Liver (tissue), 9 donors: ENCODE results near the gene NPY4R. TPM values are rescaled to one million over a fixed set of nuclear protein-coding genes. Genes with fewer than 3 reads are reported as not detected.
"Not testable (repeated sequence)": the region's sequence is repeated elsewhere in the genome, so short reads cannot be mapped to it uniquely, and the experiment has no call there.

ENCODE experiments used
- DNase-seq: peaks from one replicate; pipeline ENCODE4 v3.0.0-alpha.2; 2017; ENCODE audit warnings: low spot score
- H3K27ac ChIP-seq, 2 donors: one replicate each; pipeline ENCODE4 v1.7.0; 2013; ENCODE audit warnings: inconsistent platforms in 2 of 2, low read length in 2 of 2, control low read depth in 1 of 2, low read depth in 1 of 2, mild to moderate bottlenecking in 1 of 2
- H3K27me3 ChIP-seq, 4 donors: one replicate each; pipeline versions ENCODE4 v1.6.1 to v1.7.0; 2013; ENCODE audit warnings: low read length in 3 of 4, inconsistent platforms in 1 of 4, mild to moderate bottlenecking in 1 of 4, moderate library complexity in 1 of 4; ENCODE audit not compliant: control insufficient read depth in 4 of 4, insufficient read depth in 4 of 4
- H3K36me3 ChIP-seq, 4 donors: one replicate each; pipeline versions ENCODE4 v1.6.1 to v1.7.0; 2013; ENCODE audit warnings: low read length in 3 of 4, mild to moderate bottlenecking in 3 of 4, low read depth in 1 of 4, moderate library complexity in 1 of 4; ENCODE audit not compliant: control insufficient read depth in 4 of 4, insufficient read depth in 3 of 4
- H3K4me1 ChIP-seq, 4 donors: one replicate each; pipeline versions ENCODE4 v1.6.1 to v1.7.0; 2013; ENCODE audit warnings: low read length in 3 of 4, mild to moderate bottlenecking in 3 of 4, moderate library complexity in 1 of 4; ENCODE audit not compliant: control insufficient read depth in 4 of 4, insufficient read depth in 4 of 4
- H3K4me3 ChIP-seq, 3 donors: one replicate each; pipeline versions ENCODE4 v1.6.1 to v1.7.0; 2013; ENCODE audit warnings: low read length in 3 of 3, control low read depth in 1 of 3, low read depth in 1 of 3, mild to moderate bottlenecking in 1 of 3
- H3K9ac ChIP-seq, 2 donors: one replicate each; pipeline ENCODE4 v1.7.0; 2013; ENCODE audit warnings: low read length in 2 of 2, mild to moderate bottlenecking in 2 of 2, moderate library complexity in 2 of 2, control low read depth in 1 of 2, low read depth in 1 of 2
- H3K9me3 ChIP-seq, 4 donors: one replicate each; pipeline versions ENCODE4 v1.6.1 to v1.7.0; 2013; ENCODE audit warnings: low read length in 3 of 4; ENCODE audit not compliant: control insufficient read depth in 4 of 4
- EGR1 ChIP-seq, 2 donors: IDR thresholded peaks; 2 replicates each; pipeline ENCODE4 v1.6.1; 2016 to 2018; ENCODE audit warnings: antibody characterized with exemption in 2 of 2, low read depth in 2 of 2
- HNF4G ChIP-seq: IDR thresholded peaks from 2 replicates; pipeline ENCODE4 v1.6.1; 2016; ENCODE audit warnings: antibody characterized with exemption
- JUND ChIP-seq, 2 donors: IDR thresholded peaks; 2 replicates each; pipeline ENCODE4 v1.6.1; 2016; ENCODE audit warnings: antibody characterized with exemption in 2 of 2
- NR2F2 ChIP-seq: IDR thresholded peaks from 2 replicates; pipeline ENCODE4 v1.6.1; 2016; ENCODE audit warnings: antibody characterized with exemption
- RAD21 ChIP-seq, 2 donors: IDR thresholded peaks; 2 replicates each; pipeline ENCODE4 v1.6.1; 2016; ENCODE audit warnings: antibody characterized with exemption in 2 of 2, mild to moderate bottlenecking in 2 of 2
- RXRA ChIP-seq, 2 donors: IDR thresholded peaks; 2 replicates each; pipeline ENCODE4 v1.6.1; 2017 to 2018; ENCODE audit warnings: antibody characterized with exemption in 2 of 2, mild to moderate bottlenecking in 1 of 2
- SP1 ChIP-seq: IDR thresholded peaks from 2 replicates; pipeline ENCODE4 v1.6.1; 2018; ENCODE audit warnings: antibody characterized with exemption, mild to moderate bottlenecking
- TAF1 ChIP-seq: conservative IDR thresholded peaks from 2 replicates; pipeline ENCODE4 v1.6.1; 2016; ENCODE audit warnings: antibody characterized with exemption, mild to moderate bottlenecking
- YY1 ChIP-seq: IDR thresholded peaks from 2 replicates; pipeline ENCODE4 v1.6.1; 2016; ENCODE audit warnings: antibody characterized with exemption, mild to moderate bottlenecking
- WGBS: extraction: QIAGEN DNeasy Blood & Tissue Kit; methylation state at CpG from one replicate; pipeline ENCODE4 v1.1.7; 2013; 5-methylcytosine and 5-hydroxymethylcytosine counted together
- polyA plus RNA-seq, 2 donors: library from polyadenylated mRNA; stranded (reverse) in 1 of 2; unstranded in 1 of 2; fragments of 200-250 nt in 1 of 2; fragments of >200 nt in 1 of 2; fragmentation: Nextera tagmentation in 1 of 2; extraction: Ambion mirVana in 1 of 2; gene quantifications; one replicate each; pipeline versions ENCODE4 v1.2.1 to v1.2.3, GENCODE V29; 2013 to 2015
- total RNA-seq, 2 donors: library from RNA; depleted of rRNA; stranded (reverse); fragments of >200 nt; gene quantifications; one replicate each; pipeline ENCODE4 v1.2.3, GENCODE V29; 2014
- TF ChIP-seq, protein P1 (sequence below): IDR thresholded peaks from 2 replicates; pipeline ENCODE4 v1.6.1; 2016; ENCODE audit warnings: antibody characterized with exemption
- TF ChIP-seq, protein P2 (sequence below): IDR thresholded peaks from 2 replicates; pipeline ENCODE4 v1.6.1; 2016; ENCODE audit warnings: antibody characterized with exemption
- TF ChIP-seq, protein P3 (sequence below): IDR thresholded peaks from 2 replicates; pipeline ENCODE4 v1.6.1; 2016; ENCODE audit warnings: antibody characterized with exemption, mild to moderate bottlenecking
- donor health status: healthy.
- donor health status: healthy.
- donor health status: healthy.
- donor health status: healthy.
- donor health status: healthy.

The NPY4R gene, protein sequence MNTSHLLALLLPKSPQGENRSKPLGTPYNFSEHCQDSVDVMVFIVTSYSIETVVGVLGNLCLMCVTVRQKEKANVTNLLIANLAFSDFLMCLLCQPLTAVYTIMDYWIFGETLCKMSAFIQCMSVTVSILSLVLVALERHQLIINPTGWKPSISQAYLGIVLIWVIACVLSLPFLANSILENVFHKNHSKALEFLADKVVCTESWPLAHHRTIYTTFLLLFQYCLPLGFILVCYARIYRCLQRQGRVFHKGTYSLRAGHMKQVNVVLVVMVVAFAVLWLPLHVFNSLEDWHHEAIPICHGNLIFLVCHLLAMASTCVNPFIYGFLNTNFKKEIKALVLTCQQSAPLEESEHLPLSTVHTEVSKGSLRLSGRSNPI
- total RNA-seq (not detected), polyA plus RNA-seq (not detected)

DNA sequence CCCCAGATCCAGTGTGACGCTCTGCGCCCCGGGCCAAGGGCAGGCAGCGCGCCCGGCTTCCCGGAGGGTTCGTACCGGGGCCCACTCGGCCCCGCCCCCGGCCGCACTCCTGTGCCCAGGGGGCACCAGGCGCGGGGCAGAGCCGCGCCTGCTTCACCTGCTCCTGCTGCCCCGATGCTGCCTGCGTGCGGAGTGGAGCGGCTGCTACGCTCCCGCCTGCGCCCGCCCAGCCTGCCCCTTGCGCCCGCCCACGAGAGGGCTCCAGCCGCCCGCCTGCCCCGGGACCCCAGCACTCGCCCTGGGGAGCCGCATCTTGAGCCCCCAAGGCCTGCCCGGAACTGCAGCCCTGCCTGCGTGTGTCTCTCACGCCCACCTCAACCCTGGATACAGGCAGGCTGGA is at the start of gene NPY4R:
NPY4R (minus strand) TSS at position 194 of the 400 bp plus-strand sequence. CDS start 3,323 bp downstream, outside the sequence.
- not testable (repeated sequence) for H3K27me3 ChIP-seq, H3K9me3 ChIP-seq, DNase-seq, H3K36me3 ChIP-seq, H3K4me1 ChIP-seq, H3K9ac ChIP-seq, H3K4me3 ChIP-seq, H3K27ac ChIP-seq
- 12% methylated on average over 19 of the region's 36 CpGs for WGBS

DNA sequence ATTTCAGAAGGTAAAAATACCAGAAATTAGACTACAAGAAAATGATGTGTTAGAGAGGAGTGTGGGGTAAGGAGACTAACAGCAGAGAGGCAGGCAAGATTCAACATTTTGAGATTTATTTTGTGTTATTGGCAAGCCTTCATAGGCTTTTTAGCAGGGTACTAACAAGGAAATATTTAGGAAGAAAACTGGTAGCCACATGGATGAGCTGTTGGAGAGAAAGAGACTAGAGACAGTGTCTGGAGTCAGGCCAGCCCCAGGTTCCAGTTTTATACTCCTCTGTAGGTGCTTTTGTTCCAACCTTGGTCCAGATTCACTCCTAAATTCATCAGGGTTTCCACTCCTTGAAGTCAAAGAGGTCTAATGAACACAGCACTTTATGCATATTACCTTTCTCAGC is 49.6 kb upstream of the NPY4R start:
- H3K9me3 ChIP-seq = no peaks in the 10 kb centered on the region
- H3K27me3 ChIP-seq = no peaks in the 10 kb centered on the region
- TF ChIP-seq HNF4G = no peak
- no peak for TF ChIP-seq RXRA (IDR thresholded peaks at IDR 0.05)
- TF ChIP-seq SP1 = no peak
- no peak for TF ChIP-seq EGR1 (IDR thresholded peaks at IDR 0.05; ENCODE audit: low read depth in 2 of 2)
- TF ChIP-seq TAF1 = no peak
- no peaks in the 10 kb centered on the region for H3K36me3 ChIP-seq
- H3K4me1 ChIP-seq = no peaks in the 10 kb centered on the region
- DNase-seq = no peak
- H3K27ac ChIP-seq = no peak overlapping the region
- H3K4me3 ChIP-seq = no peak overlapping the region
- no peak overlapping the region for H3K9ac ChIP-seq

DNA sequence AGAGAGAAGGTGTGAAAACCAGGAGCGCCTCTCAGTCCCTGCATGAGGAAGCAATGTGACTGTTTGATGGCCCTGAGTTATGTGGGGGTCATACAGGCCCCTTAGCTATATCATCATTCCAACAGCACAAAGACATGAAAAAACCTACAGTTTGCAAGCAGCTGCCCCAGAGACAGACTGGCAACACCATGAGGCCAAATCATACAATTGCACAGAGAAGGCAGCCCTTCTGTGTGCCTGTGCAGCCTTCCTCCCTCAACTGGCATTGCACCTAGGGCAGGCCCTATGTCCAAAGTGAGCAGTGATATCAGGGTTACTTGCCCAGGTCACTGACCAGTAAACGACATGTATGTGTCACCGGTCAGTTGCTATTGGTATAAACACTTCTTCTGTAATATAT is 49.1 kb upstream of the NPY4R start:
- no peaks in the 10 kb centered on the region for H3K36me3 ChIP-seq
- TF ChIP-seq YY1 (no peak), RAD21 (IDR thresholded peaks at IDR 0.05) (no peak), EGR1 (IDR thresholded peaks at IDR 0.05; ENCODE audit: low read depth in 2 of 2) (no peak), NR2F2 (no peak), SP1 (no peak), TAF1 (no peak), HNF4G (no peak), JUND (IDR thresholded peaks at IDR 0.05) (no peak)
- TF ChIP-seq, protein P1, sequence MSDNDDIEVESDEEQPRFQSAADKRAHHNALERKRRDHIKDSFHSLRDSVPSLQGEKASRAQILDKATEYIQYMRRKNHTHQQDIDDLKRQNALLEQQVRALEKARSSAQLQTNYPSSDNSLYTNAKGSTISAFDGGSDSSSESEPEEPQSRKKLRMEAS = no peak
- TF ChIP-seq, protein P2, sequence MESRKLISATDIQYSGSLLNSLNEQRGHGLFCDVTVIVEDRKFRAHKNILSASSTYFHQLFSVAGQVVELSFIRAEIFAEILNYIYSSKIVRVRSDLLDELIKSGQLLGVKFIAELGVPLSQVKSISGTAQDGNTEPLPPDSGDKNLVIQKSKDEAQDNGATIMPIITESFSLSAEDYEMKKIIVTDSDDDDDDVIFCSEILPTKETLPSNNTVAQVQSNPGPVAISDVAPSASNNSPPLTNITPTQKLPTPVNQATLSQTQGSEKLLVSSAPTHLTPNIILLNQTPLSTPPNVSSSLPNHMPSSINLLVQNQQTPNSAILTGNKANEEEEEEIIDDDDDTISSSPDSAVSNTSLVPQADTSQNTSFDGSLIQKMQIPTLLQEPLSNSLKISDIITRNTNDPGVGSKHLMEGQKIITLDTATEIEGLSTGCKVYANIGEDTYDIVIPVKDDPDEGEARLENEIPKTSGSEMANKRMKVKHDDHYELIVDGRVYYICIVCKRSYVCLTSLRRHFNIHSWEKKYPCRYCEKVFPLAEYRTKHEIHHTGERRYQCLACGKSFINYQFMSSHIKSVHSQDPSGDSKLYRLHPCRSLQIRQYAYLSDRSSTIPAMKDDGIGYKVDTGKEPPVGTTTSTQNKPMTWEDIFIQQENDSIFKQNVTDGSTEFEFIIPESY = no peak
- TF ChIP-seq, protein P3, sequence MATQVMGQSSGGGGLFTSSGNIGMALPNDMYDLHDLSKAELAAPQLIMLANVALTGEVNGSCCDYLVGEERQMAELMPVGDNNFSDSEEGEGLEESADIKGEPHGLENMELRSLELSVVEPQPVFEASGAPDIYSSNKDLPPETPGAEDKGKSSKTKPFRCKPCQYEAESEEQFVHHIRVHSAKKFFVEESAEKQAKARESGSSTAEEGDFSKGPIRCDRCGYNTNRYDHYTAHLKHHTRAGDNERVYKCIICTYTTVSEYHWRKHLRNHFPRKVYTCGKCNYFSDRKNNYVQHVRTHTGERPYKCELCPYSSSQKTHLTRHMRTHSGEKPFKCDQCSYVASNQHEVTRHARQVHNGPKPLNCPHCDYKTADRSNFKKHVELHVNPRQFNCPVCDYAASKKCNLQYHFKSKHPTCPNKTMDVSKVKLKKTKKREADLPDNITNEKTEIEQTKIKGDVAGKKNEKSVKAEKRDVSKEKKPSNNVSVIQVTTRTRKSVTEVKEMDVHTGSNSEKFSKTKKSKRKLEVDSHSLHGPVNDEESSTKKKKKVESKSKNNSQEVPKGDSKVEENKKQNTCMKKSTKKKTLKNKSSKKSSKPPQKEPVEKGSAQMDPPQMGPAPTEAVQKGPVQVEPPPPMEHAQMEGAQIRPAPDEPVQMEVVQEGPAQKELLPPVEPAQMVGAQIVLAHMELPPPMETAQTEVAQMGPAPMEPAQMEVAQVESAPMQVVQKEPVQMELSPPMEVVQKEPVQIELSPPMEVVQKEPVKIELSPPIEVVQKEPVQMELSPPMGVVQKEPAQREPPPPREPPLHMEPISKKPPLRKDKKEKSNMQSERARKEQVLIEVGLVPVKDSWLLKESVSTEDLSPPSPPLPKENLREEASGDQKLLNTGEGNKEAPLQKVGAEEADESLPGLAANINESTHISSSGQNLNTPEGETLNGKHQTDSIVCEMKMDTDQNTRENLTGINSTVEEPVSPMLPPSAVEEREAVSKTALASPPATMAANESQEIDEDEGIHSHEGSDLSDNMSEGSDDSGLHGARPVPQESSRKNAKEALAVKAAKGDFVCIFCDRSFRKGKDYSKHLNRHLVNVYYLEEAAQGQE = no peak
- no peak for DNase-seq
- no peaks in the 10 kb centered on the region for H3K27me3 ChIP-seq
- H3K4me1 ChIP-seq = no peaks in the 10 kb centered on the region
- 91% methylated on average over 3 of the region's 3 CpGs for WGBS
- H3K4me3 ChIP-seq = no peak overlapping the region
- H3K9me3 ChIP-seq = no peaks in the 10 kb centered on the region
- no peak overlapping the region for H3K27ac ChIP-seq
- no peak overlapping the region for H3K9ac ChIP-seq
